Measurements from ENCODE around the gene RNF167. TPM values are rescaled to one million over a fixed set of nuclear protein-coding genes. Genes with fewer than 3 reads are reported as not detected.

RNF167 gene
- total RNA-seq, 4 donors from 2014 or later = 57.8 to 92.1 (median 78.9) TPM

- H3K4me3 ChIP-seq = no peak overlapping the region
- H3K4me1 ChIP-seq = peaks cover 0 to 4% (median 1%) of the 10 kb centered on the region in 4 donors
- no peaks in the 10 kb centered on the region for H3K9me3 ChIP-seq
- H3K36me3 ChIP-seq = peaks cover 0 to 82% (median 0%) of the 10 kb centered on the region in 3 donors
- DNase-seq = no peak
- TF ChIP-seq POLR2A (IDR thresholded peaks at IDR 0.05) (no peak), CTCF (IDR thresholded peaks at IDR 0.05) (no peak)
- H3K27ac ChIP-seq = no peak overlapping the region
- no peaks in the 10 kb centered on the region for H3K27me3 ChIP-seq
Observed at GRCh38 chr17:4893721-4894560, 46.1 kb upstream of the RNF167 start.

DNA sequence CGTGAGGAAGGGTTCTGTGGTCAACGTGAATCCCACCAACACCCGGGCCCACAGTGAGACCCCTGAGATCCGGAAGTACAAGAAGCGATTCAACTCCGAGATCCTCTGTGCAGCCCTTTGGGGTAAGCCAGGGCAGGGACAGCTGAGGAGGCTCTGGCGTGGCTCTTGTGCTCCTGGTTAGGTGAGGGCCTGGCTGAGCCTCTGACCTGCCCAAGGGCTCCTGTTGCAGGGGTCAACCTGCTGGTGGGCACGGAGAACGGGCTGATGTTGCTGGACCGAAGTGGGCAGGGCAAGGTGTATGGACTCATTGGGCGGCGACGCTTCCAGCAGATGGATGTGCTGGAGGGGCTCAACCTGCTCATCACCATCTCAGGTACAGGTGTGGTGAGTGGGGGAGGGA, 44.9 kb upstream of the RNF167 start:
- H3K27me3 ChIP-seq = no peaks in the 10 kb centered on the region
- H3K27ac ChIP-seq = no peak overlapping the region
- H3K9me3 ChIP-seq = no peaks in the 10 kb centered on the region
- TF ChIP-seq CTCF (IDR thresholded peaks at IDR 0.05) (no peak), POLR2A (IDR thresholded peaks at IDR 0.05) (no peak)
- H3K4me1 ChIP-seq = peaks cover 0 to 13% (median 5%) of the 10 kb centered on the region in 4 donors
- peaks cover 0 to 73% (median 0%) of the 10 kb centered on the region in 3 donors for H3K36me3 ChIP-seq
- no peak overlapping the region for H3K4me3 ChIP-seq
- DNase-seq = no peak

GRCh38 chr17:4895657-4896331, 44.3 kb upstream of the RNF167 start:
- peaks cover 0 to 20% (median 8%) of the 10 kb centered on the region in 4 donors for H3K4me1 ChIP-seq
- peaks cover 0 to 67% (median 0%) of the 10 kb centered on the region in 3 donors for H3K36me3 ChIP-seq
- DNase-seq = no peak
- H3K4me3 ChIP-seq = no peak overlapping the region
- no peak for TF ChIP-seq CTCF (IDR thresholded peaks at IDR 0.05)
- TF ChIP-seq POLR2A (IDR thresholded peaks at IDR 0.05) = no peak
- no peaks in the 10 kb centered on the region for H3K9me3 ChIP-seq
- no peak overlapping the region for H3K27ac ChIP-seq
- H3K27me3 ChIP-seq = no peaks in the 10 kb centered on the region

GRCh38 chr17:4896332-4897197, 43.5 kb upstream of the RNF167 start:
- no peak for DNase-seq
- H3K9me3 ChIP-seq = no peaks in the 10 kb centered on the region
- peaks cover 0 to 59% (median 0%) of the 10 kb centered on the region in 3 donors for H3K36me3 ChIP-seq
- TF ChIP-seq POLR2A (IDR thresholded peaks at IDR 0.05) (no peak), CTCF (IDR thresholded peaks at IDR 0.05) (no peak)
- no peak overlapping the region for H3K27ac ChIP-seq
- H3K4me3 ChIP-seq = no peak overlapping the region
- peaks cover 0 to 24% (median 10%) of the 10 kb centered on the region in 4 donors for H3K4me1 ChIP-seq
- no peaks in the 10 kb centered on the region for H3K27me3 ChIP-seq

- H3K4me1 ChIP-seq = peaks cover 0 to 24% (median 10%) of the 10 kb centered on the region in 4 donors
- H3K27ac ChIP-seq = no peak overlapping the region
- TF ChIP-seq POLR2A (IDR thresholded peaks at IDR 0.05) = no peak
- TF ChIP-seq CTCF (IDR thresholded peaks at IDR 0.05) = no peak
- DNase-seq = no peak
- H3K36me3 ChIP-seq = peaks cover 0 to 52% (median 0%) of the 10 kb centered on the region in 3 donors
- H3K9me3 ChIP-seq = no peaks in the 10 kb centered on the region
- no peaks in the 10 kb centered on the region for H3K27me3 ChIP-seq
- H3K4me3 ChIP-seq = no peak overlapping the region
Observed at GRCh38 chr17:4897198-4897687, 42.8 kb upstream of the RNF167 start.
